A549 (cell line): ENCODE measurements around the gene PTPN14. TPM values are rescaled to one million over a fixed set of nuclear protein-coding genes. Genes with fewer than 3 reads are reported as not detected.
"Not testable (repeated sequence)": the region's sequence is repeated elsewhere in the genome, so short reads cannot be mapped to it uniquely, and the experiment has no call there.

ENCODE experiments used
- ATAC-seq, 2 experiments: fragments of 200-7000 bp in 1 of 2; fragments of >200 bp in 1 of 2; cut with Nextera tagmentation in 1 of 2; cut with Tn5 transposase in 1 of 2; 3 replicates each; pipeline versions ENCODE4 v1.8.0 to v1.9.1; 2018 to 2020; ENCODE audit warnings: mild to moderate bottlenecking in 1 of 2, moderate library complexity in 1 of 2
- CTCF ChIA-PET: fragments of 300-600 bp; sonication (Branson Sonifier 250); formaldehyde crosslinking; extraction: SDS; loops from one replicate; lab custom pipeline; 2021; ENCODE audit warnings: antibody characterized with exemption, inconsistent platforms; lab: Yijun Ruan, JAX
- POLR2A ChIA-PET: fragments of 350-600 bp; formaldehyde crosslinking; extraction: SDS; loops from one replicate; lab custom pipeline; 2021; ENCODE audit warnings: antibody characterized with exemption, inconsistent platforms; lab: Yijun Ruan, JAX
- DNase-seq, 2 experiments: peaks; one replicate each; pipeline versions ENCODE4 v3.0.0 to v3.0.0-alpha.2; 2011 to 2016; ENCODE audit warnings: low read depth in 1 of 2, low spot score in 1 of 2
- FAIRE-seq: peaks from 2 replicates; lab custom pipeline; 2011; peaks lifted over from hg19 to GRCh38; lab: Jason Lieb, UNC
- H3K27ac ChIP-seq, 2 experiments: fragments of >200 bp; sonication (Bioruptor Twin); formaldehyde crosslinking; 3 replicates each; pipeline ENCODE4 v1.5.1; 2016 to 2017
- H3K4me1 ChIP-seq: fragments of >200 bp; sonication (Bioruptor Twin); formaldehyde crosslinking; 3 replicates; pipeline ENCODE4 v1.6.1; 2016
- H3K4me2 ChIP-seq: fragments of >200 bp; sonication (Bioruptor Twin); formaldehyde crosslinking; 3 replicates; pipeline ENCODE4 v1.6.1; 2016
- H3K4me3 ChIP-seq: fragments of >200 bp; sonication (Bioruptor Twin); formaldehyde crosslinking; 3 replicates; pipeline ENCODE4 v1.5.1; 2016
- H3K9me3 ChIP-seq: fragments of >200 bp; sonication (Bioruptor Twin); formaldehyde crosslinking; 3 replicates; pipeline ENCODE4 v1.6.1; 2016
- ATOH8 ChIP-seq: fragments of 250-450 bp; sonication (Bioruptor Pico); IDR thresholded peaks from 2 replicates; pipeline ENCODE4 v1.5.0; 2020; ENCODE audit warnings: low read depth, mild to moderate bottlenecking, moderate library complexity
- BCL3 ChIP-seq: fragments of >200 bp; sonication (Bioruptor Twin); formaldehyde crosslinking; IDR thresholded peaks from 3 replicates; pipeline ENCODE4 v1.6.1; 2016
- CBX2 ChIP-seq: fragments of 200-600 bp; sonication (generic); IDR thresholded peaks from 2 replicates; pipeline ENCODE4 v1.6.1; 2016; ENCODE audit warnings: low read depth, mild to moderate bottlenecking, borderline replicate concordance
- CBX8 ChIP-seq: fragments of 200-600 bp; sonication (generic); IDR thresholded peaks from 2 replicates; pipeline ENCODE4 v1.6.1; 2016
- E2F6 ChIP-seq: IDR thresholded peaks from 2 replicates; pipeline ENCODE4 v1.6.1; 2012; ENCODE audit warnings: low read depth, borderline replicate concordance
- EHMT2 ChIP-seq: fragments of 200-600 bp; sonication (generic); IDR thresholded peaks from 2 replicates; pipeline ENCODE4 v1.6.1; 2016; ENCODE audit warnings: antibody characterized with exemption, low read depth, mild to moderate bottlenecking, moderate library complexity
- ELK1 ChIP-seq: fragments of 150-350 bp; IDR thresholded peaks from 2 replicates; pipeline ENCODE4 v1.6.1; 2014; ENCODE audit warnings: low read depth, mild to moderate bottlenecking, low read length
- EP300 ChIP-seq, 2 experiments: fragments of >200 bp; sonication (Bioruptor Twin); formaldehyde crosslinking; IDR thresholded peaks; 2 replicates in 1 of 2; 3 replicates in 1 of 2; pipeline ENCODE4 v1.6.1; 2016 to 2017
- ESRRA ChIP-seq: fragments of 150-350 bp; IDR thresholded peaks from 2 replicates; pipeline ENCODE4 v1.6.1; 2014; ENCODE audit warnings: mild to moderate bottlenecking, low read length, borderline replicate concordance
- FOSL2 ChIP-seq, 2 experiments: fragments of 450-650 bp in 1 of 2; fragments of >200 bp in 1 of 2; sonication (Bioruptor Twin) in 1 of 2; formaldehyde crosslinking; IDR thresholded peaks; 2 replicates each; pipeline versions ENCODE4 v1.5.0 to v1.6.1; 2016 to 2020; ENCODE audit warnings: mild to moderate bottlenecking in 1 of 2, moderate library complexity in 1 of 2
- HES2 ChIP-seq: fragments of >200 bp; sonication (Bioruptor Twin); formaldehyde crosslinking; IDR thresholded peaks from 2 replicates; pipeline ENCODE4 v1.6.1; 2016
- HEYL ChIP-seq: fragments of 250-450 bp; sonication (Bioruptor Pico); IDR thresholded peaks from 2 replicates; pipeline ENCODE4 v1.8.0; 2021; ENCODE audit warnings: mild to moderate bottlenecking, moderate library complexity
- HMGXB4 ChIP-seq: fragments of 250-450 bp; sonication (Bioruptor Pico); IDR thresholded peaks from 2 replicates; pipeline ENCODE4 v1.5.0; 2021; ENCODE audit warnings: mild to moderate bottlenecking, moderate library complexity, borderline replicate concordance
- HOXA7 ChIP-seq: fragments of 250-450 bp; sonication (Bioruptor Pico); IDR thresholded peaks from 2 replicates; pipeline ENCODE4 v1.5.0; 2020; ENCODE audit warnings: mild to moderate bottlenecking, moderate library complexity
- HOXB13 ChIP-seq: fragments of 250-450 bp; sonication (Bioruptor Pico); IDR thresholded peaks from 2 replicates; pipeline ENCODE4 v1.5.0; 2020; ENCODE audit warnings: low read depth, mild to moderate bottlenecking, moderate library complexity
- JUN ChIP-seq, 2 experiments: fragments of >200 bp; sonication (Bioruptor Twin); formaldehyde crosslinking; IDR thresholded peaks; 2 replicates in 1 of 2; 3 replicates in 1 of 2; pipeline ENCODE4 v1.6.1; 2016 to 2017
- JUNB ChIP-seq: fragments of >200 bp; sonication (Bioruptor Twin); formaldehyde crosslinking; IDR thresholded peaks from 2 replicates; pipeline ENCODE4 v1.6.1; 2016
- KDM1A ChIP-seq: fragments of 200-600 bp; sonication (generic); IDR thresholded peaks from 2 replicates; pipeline ENCODE4 v1.6.1; 2016; ENCODE audit warnings: low read depth, mild to moderate bottlenecking
- NR3C1 ChIP-seq: fragments of >200 bp; sonication (Bioruptor Twin); formaldehyde crosslinking; IDR thresholded peaks from 3 replicates; pipeline ENCODE4 v1.6.1; 2017
- POLR2AphosphoS2 ChIP-seq: conservative IDR thresholded peaks from 2 replicates; pipeline ENCODE4 v1.6.1; 2012; ENCODE audit warnings: low read length, improper control_type of control experiment, inconsistent platforms
- RAD21 ChIP-seq, 2 experiments: fragments of >200 bp in 1 of 2; sonication (Bioruptor Twin) in 1 of 2; formaldehyde crosslinking in 1 of 2; IDR thresholded peaks in 1 of 2; conservative IDR thresholded peaks in 1 of 2; 2 replicates in 1 of 2; 3 replicates in 1 of 2; pipeline ENCODE4 v1.6.1; 2012 to 2018; ENCODE audit warnings: inconsistent platforms in 1 of 2
- TP53 ChIP-seq: fragments of 250-450 bp; sonication (Bioruptor Pico); IDR thresholded peaks from 2 replicates; pipeline ENCODE4 v1.5.0; 2021; ENCODE audit warnings: mild to moderate bottlenecking, moderate library complexity
- ZC3H11A ChIP-seq: fragments of 450-650 bp; IDR thresholded peaks from 2 replicates; pipeline ENCODE4 v1.6.1; 2014; ENCODE audit warnings: antibody characterized with exemption, mild to moderate bottlenecking
- ZNF302 ChIP-seq: fragments of 250-450 bp; sonication (Bioruptor Pico); IDR thresholded peaks from 2 replicates; pipeline ENCODE4 v1.9.0; 2021; ENCODE audit warnings: inconsistent platforms, mild to moderate bottlenecking, moderate library complexity
- WGBS: methylation state at CpG from one replicate; pipeline ENCODE4 v1.1.6; 2017; ENCODE audit errors: missing lambda C conversion rate; 5-methylcytosine and 5-hydroxymethylcytosine counted together
- polyA plus RNA-seq, 4 experiments: library from polyadenylated mRNA; depleted of rRNA in 3 of 4; stranded (reverse); fragments of >200 nt; fragmentation: RNase III in 1 of 4; extraction: RNeasy Plus Mini Kit Qiagen cat#74134 plus additional on column Dnase treatment in 1 of 4; gene quantifications; 2 replicates in 3 of 4; 3 replicates in 1 of 4; pipeline ENCODE4 v1.2.3, GENCODE V29; 2011 to 2017

Gene PTPN14
- polyA plus RNA-seq, 2 of the 4 experiments (the other 2 are of a cell fraction): 9.2 to 10.0 TPM

GRCh38 chr1:214510477-214510876, 40.9 kb downstream of the PTPN14 start:
- Histone ChIP-seq H3K9me3 (no peaks in the 10 kb centered on the region), H3K4me1 (peaks cover 47% of the 10 kb centered on the region), H3K4me3 (no peak overlapping the region), H3K27ac (no peak overlapping the region), H3K4me2 (no peak overlapping the region)
- ChIA-PET CTCF (interaction anchor here (0.6 to 2.0 kb wide), 2 partner anchors 40 to 120 kb away, joined by 3 to 6 read pairs; no protein-coding TSS in a partner anchor), POLR2A (no interaction called here)
- ATAC-seq: no peak
- DNase-seq: no peak
- TF ChIP-seq KDM1A (no peak), HES2 (no peak), CBX2 (no peak), JUN (IDR thresholded peaks at IDR 0.05) (no peak), E2F6 (no peak), ZC3H11A (no peak), HMGXB4 (CRISPR knock-in tag) (no peak), NR3C1 (no peak), ESRRA (no peak), TP53 (CRISPR knock-in tag) (no peak), EHMT2 (no peak), HEYL (CRISPR knock-in tag) (no peak), ATOH8 (CRISPR knock-in tag) (no peak), RAD21 (conservative IDR thresholded peaks at IDR 0.05 in 1 of 2, IDR thresholded peaks at IDR 0.05 in 1 of 2) (no peak), HOXA7 (CRISPR knock-in tag) (no peak), EP300 (IDR thresholded peaks at IDR 0.05) (no peak), HOXB13 (no peak)
- FAIRE-seq: no peak

GRCh38 chr1:214509622-214510021, 41.8 kb downstream of the PTPN14 start:
- H3K27ac ChIP-seq, H3K9me3 ChIP-seq, FAIRE-seq, POLR2A ChIA-PET, H3K4me3 ChIP-seq, ATAC-seq, H3K4me2 ChIP-seq, DNase-seq: not testable (repeated sequence)
- CTCF ChIA-PET: interaction anchor here (2.0 kb wide), 1 partner anchor 41 kb away, joined by 6 read pairs; no protein-coding TSS in a partner anchor
- peaks cover 47% of the 10 kb centered on the region for H3K4me1 ChIP-seq
- WGBS: 96% methylated on average over 3 of the region's 3 CpGs

GRCh38 chr1:214506972-214507431, 44.4 kb downstream of the PTPN14 start:
- CTCF ChIA-PET: interaction anchor here (1.5 kb wide), 1 partner anchor 15 kb away, joined by 4 read pairs; no protein-coding TSS in a partner anchor
- peak; percentile 57 to 70 for DNase-seq
- no peak for TF ChIP-seq HOXB13
- no peak for TF ChIP-seq ZNF302 (CRISPR knock-in tag)
- no peak for TF ChIP-seq BCL3
- peak in 1 of 2 experiments; percentile 44; a peak in 1 of 5 replicates for TF ChIP-seq JUN (IDR thresholded peaks at IDR 0.05)
- no peak for TF ChIP-seq CBX8
- TF ChIP-seq JUNB: peak; percentile 65
- TF ChIP-seq POLR2AphosphoS2: no peak
- TF ChIP-seq ELK1: no peak
- TF ChIP-seq FOSL2 (IDR thresholded peaks at IDR 0.05): peak; percentile 25; the same call in 1 of the 2 replicates
- TF ChIP-seq FOSL2 (CRISPR knock-in tag; IDR thresholded peaks at IDR 0.05): peak; percentile 83

More at GRCh38 chr1:214506972-214507431, 44.4 kb downstream of the PTPN14 start:
- FAIRE-seq: peak; percentile 90
- Histone ChIP-seq H3K4me2 (peak overlapping the region; percentile 71), H3K9me3 (no peaks in the 10 kb centered on the region), H3K27ac (peak overlapping the region; percentile 23 to 78; a peak in 4 of 6 replicates), H3K4me3 (0 out of 3 replicates have a peak overlapping the region, but pooled peaks have one; percentile 6), H3K4me1 (peaks cover 50% of the 10 kb centered on the region)
- ATAC-seq: peak; percentile 82 to 89
- POLR2A ChIA-PET: no interaction called here
- 0% methylated on average over 2 of the region's 2 CpGs for WGBS
